Middle frontal gyrus (tissue), 1 donor: ENCODE data around the gene WNT2.
"Not testable (repeated sequence)": the region's sequence is repeated elsewhere in the genome, so short reads cannot be mapped to it uniquely, and the experiment has no call there.

Experiments used
- DNase-seq: peaks from one replicate; pipeline ENCODE4 v3.0.0-alpha.2; 2015; ENCODE audit warnings: low spot score; ENCODE audit errors: extremely low spot score

The WNT2 gene

GRCh38 chr7:117308891-117309290, 14.0 kb downstream of the WNT2 start:
- no peak for DNase-seq

GRCh38 chr7:117302396-117302795, 20.5 kb downstream of the WNT2 start:
- DNase-seq = no peak

GRCh38 chr7:117300506-117300905, 22.4 kb downstream of the WNT2 start:
- DNase-seq = not testable (repeated sequence)

- no peak for DNase-seq
Observed at GRCh38 chr7:117297606-117298005, 25.3 kb downstream of the WNT2 start.

- DNase-seq = no peak
Observed at GRCh38 chr7:117296066-117296465, 26.8 kb downstream of the WNT2 start.

- DNase-seq = no peak
Observed at GRCh38 chr7:117285826-117286225, 37.0 kb downstream of the WNT2 start.

- DNase-seq = no peak
Observed at GRCh38 chr7:117284692-117285091, 38.2 kb downstream of the WNT2 start.

GRCh38 chr7:117283779-117284178, 39.1 kb downstream of the WNT2 start:
- DNase-seq = no peak

- no peak for DNase-seq
Observed at GRCh38 chr7:117283371-117283770, 39.5 kb downstream of the WNT2 start.

GRCh38 chr7:117282239-117282812, 40.5 kb downstream of the WNT2 start:
- no peak for DNase-seq

GRCh38 chr7:117281562-117281961, 41.3 kb downstream of the WNT2 start:
- no peak for DNase-seq

GRCh38 chr7:117279931-117280557, 42.8 kb downstream of the WNT2 start:
- no peak for DNase-seq

GRCh38 chr7:117279203-117279602, 43.7 kb downstream of the WNT2 start:
- no peak for DNase-seq

GRCh38 chr7:117278040-117278439, 44.8 kb downstream of the WNT2 start:
- no peak for DNase-seq

GRCh38 chr7:117277576-117277975, 45.3 kb downstream of the WNT2 start:
- DNase-seq = no peak

- DNase-seq = no peak
Observed at GRCh38 chr7:117274951-117275350, 47.9 kb downstream of the WNT2 start.

GRCh38 chr7:117273814-117274225, 49.0 kb downstream of the WNT2 start:
- DNase-seq = no peak

GRCh38 chr7:117273325-117273724, 49.5 kb downstream of the WNT2 start:
- DNase-seq = no peak

GRCh38 chr7:117272017-117272759, 50.7 kb downstream of the WNT2 start:
- no peak for DNase-seq

- no peak for DNase-seq
Observed at GRCh38 chr7:117271566-117271965, 51.3 kb downstream of the WNT2 start.

GRCh38 chr7:117270371-117270770, 52.5 kb downstream of the WNT2 start:
- DNase-seq = no peak

- DNase-seq = no peak
Observed at GRCh38 chr7:117269886-117270285, 53.0 kb downstream of the WNT2 start.

GRCh38 chr7:117269417-117269816, 53.4 kb downstream of the WNT2 start:
- DNase-seq = no peak
